ENCODE results near the gene CORO2A.

- TF ChIP-seq EP300 (IDR thresholded peaks at IDR 0.05) (no peak), CTCF (IDR thresholded peaks at IDR 0.05) (no peak), POLR2A (IDR thresholded peaks at IDR 0.05; ENCODE audit: low read depth) (no peak), POLR2AphosphoS5 (IDR thresholded peaks at IDR 0.05) (no peak)
Observed at GRCh38 chr9:98219794-98220370, 27.4 kb upstream of the CORO2A start.

All from esophagus muscularis mucosa (tissue), 4 donors.